Putamen (tissue), 1 donor: ENCODE results near the gene ZMYM2.

Source experiments
- DNase-seq: peaks from one replicate; pipeline ENCODE4 v3.0.0-alpha.2; 2016; ENCODE audit warnings: low spot score

The ZMYM2 gene

GRCh38 chr13:20045950-20046548 lies 87.5 kb downstream of the ZMYM2 start:
- no peak for DNase-seq

- DNase-seq, result no peak
Observed at GRCh38 chr13:20049558-20050473, 91.3 kb downstream of the ZMYM2 start.

DNA sequence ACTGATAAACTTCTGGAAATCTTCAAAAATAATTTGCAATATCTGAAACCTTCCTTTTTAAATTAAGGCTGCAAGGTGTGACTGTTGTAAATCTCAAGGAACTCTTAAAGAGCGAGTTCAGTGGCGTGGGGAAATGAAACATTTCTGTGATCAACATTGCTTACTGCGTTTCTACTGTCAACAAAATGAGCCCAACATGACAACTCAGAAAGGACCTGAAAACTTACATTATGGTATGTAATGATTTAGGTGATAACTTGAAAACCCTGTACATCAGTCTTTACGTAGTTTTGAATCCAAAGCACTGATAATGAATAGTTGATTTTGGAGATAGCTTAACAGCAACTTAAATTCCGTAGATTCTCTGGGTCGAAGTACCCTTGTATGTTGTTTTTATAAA lies 92.8 kb downstream of the ZMYM2 start:
- DNase-seq, result no peak

GRCh38 chr13:20053016-20053415 lies 94.5 kb downstream of the ZMYM2 start:
- DNase-seq, result no peak

GRCh38 chr13:20053891-20054290 lies 95.4 kb downstream of the ZMYM2 start:
- DNase-seq, result no peak

GRCh38 chr13:20054586-20054985 lies 96.1 kb downstream of the ZMYM2 start:
- DNase-seq, result no peak

- no peak for DNase-seq
Observed at GRCh38 chr13:20057214-20057613, 98.7 kb downstream of the ZMYM2 start.

DNA sequence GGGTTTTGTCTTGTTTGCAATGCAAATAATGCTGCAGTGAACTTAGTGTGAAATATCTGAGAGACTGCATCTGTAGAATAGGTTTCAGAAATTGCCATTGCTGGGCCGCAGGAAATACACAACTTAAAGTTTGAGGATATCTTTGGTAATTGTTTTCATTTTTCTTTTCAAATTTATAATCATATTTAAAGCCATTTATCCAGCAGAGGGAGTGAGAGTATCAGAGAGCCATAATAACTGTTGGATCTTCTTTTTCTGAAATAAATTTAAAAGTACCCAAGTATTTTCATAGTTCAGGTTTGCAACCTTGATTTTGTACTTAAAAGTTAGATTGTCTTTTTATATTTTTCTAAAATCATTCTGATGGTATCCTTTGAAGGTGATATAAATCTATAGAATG lies 99.4 kb downstream of the ZMYM2 start:
- no peak for DNase-seq

DNA sequence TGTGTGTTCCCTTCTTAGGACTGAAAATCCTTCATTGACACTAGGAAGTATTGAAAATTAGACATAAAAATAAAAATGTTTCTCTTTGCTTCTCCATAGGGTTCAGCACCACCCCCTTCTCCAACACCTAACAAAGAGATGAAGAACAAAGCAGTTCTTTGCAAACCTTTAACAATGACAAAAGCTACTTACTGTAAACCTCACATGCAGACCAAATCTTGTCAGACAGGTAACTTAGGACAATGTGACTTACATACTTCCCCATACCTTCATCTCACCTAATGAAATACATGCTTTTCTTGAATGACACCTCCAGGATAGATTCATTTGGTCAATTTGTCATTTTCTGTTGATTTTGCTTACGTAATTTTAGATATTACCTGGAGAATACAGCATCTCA lies 99.9 kb downstream of the ZMYM2 start:
- no peak for DNase-seq

GRCh38 chr13:20064128-20064527 lies 105.6 kb downstream of the ZMYM2 start:
- DNase-seq, result no peak

DNA sequence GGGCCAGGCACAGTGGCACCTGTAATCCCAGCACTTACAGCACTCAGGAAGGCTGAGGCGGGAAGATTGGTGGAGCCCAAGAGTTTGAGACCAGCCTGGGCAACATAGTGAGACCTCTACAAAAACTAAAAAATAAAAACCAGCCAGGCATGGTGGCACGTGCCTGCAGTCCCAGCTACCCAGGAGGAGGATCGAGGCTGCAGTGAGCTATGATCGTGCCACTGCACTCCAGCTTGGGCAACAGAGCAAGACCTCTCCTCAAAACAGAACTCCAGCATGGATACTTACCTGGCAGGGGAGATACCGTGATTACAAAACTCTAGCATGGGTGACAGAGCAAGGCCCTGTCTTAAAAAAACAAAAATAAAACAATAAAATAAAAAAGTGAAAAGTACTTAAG lies 107.0 kb downstream of the ZMYM2 start:
- DNase-seq, result no peak

GRCh38 chr13:20069956-20070355 lies 111.4 kb downstream of the ZMYM2 start:
- no peak for DNase-seq

DNA sequence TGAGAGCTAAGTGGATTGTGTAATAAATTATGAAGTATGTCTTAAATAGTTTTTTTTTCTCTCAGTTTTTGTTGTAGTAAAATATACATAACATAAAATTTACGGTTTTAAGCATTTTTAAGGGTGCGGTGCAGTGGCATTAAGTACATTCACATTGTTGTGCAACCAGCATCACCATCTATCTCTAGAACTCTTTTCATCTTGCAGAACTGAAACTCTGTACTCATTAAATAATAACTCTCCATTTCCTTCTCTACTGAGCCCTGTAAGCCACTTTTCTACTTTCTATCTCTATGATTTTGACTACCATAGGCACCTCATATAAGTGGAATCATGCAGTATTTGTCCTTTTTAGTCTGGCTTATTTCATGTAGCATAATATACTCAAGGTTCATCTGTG lies 115.2 kb downstream of the ZMYM2 start:
- DNase-seq, result no peak

DNA sequence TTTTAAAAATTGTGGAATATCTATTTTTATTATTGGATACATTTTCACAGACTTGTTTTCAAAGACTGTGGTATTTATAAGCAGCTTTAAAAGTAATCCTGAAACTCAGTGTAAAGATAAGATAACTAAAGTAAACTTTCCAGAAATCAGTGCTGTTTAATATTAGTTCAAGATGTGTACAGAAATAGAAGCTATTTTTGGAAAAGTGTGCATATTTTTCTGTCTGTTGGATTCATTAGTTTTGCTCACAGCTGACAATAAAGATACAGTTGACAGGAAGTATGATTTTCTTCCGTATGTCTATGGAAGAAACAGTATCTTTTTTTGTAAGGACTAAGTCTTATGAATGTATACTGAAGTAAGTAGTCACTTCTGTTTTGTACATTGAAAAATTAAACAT lies 116.4 kb downstream of the ZMYM2 start:
- DNase-seq, result no peak

- DNase-seq, result no peak
Observed at GRCh38 chr13:20077086-20077485, 118.6 kb downstream of the ZMYM2 start.

GRCh38 chr13:20080377-20081164 lies 122.0 kb downstream of the ZMYM2 start:
- no peak for DNase-seq

DNA sequence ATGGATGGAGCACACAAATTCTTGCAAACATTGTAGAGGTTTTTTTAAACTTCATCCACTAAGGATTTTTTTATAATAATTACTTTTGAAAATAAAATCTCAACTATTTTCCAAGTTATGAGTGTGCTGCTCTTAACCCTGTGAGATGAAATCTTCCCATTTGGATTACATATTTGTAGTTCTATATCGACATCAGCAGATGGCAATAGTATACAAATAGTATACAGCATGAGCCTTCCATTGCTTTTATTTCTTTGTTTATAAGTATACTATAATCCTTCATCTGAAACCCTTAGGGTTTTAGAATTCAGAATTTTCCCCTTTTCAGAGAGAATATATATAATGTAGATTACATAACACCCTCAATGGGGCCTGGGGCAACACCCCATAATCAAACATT lies 131.8 kb downstream of the ZMYM2 start:
- no peak for DNase-seq

DNA sequence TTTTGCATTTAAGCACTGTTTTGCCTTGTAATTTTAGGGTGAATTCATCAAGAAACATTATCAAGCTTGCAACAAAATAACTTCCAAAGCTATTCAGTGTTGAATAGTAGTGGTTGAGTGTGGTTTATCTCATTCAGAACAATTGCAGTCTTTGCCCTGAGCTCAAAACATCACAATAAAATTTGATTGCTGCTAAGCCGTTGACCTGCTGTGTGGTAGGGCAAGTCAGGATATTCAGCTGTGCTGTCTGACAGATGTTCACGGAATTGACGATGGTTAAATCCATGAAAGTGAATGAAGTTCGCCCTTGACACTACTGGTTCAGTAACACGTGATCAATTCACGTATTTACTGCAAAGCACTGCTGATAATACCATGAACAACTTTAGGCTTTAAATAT lies 135.4 kb downstream of the ZMYM2 start:
- no peak for DNase-seq

GRCh38 chr13:20099319-20099718 lies 140.8 kb downstream of the ZMYM2 start:
- no peak for DNase-seq

DNA sequence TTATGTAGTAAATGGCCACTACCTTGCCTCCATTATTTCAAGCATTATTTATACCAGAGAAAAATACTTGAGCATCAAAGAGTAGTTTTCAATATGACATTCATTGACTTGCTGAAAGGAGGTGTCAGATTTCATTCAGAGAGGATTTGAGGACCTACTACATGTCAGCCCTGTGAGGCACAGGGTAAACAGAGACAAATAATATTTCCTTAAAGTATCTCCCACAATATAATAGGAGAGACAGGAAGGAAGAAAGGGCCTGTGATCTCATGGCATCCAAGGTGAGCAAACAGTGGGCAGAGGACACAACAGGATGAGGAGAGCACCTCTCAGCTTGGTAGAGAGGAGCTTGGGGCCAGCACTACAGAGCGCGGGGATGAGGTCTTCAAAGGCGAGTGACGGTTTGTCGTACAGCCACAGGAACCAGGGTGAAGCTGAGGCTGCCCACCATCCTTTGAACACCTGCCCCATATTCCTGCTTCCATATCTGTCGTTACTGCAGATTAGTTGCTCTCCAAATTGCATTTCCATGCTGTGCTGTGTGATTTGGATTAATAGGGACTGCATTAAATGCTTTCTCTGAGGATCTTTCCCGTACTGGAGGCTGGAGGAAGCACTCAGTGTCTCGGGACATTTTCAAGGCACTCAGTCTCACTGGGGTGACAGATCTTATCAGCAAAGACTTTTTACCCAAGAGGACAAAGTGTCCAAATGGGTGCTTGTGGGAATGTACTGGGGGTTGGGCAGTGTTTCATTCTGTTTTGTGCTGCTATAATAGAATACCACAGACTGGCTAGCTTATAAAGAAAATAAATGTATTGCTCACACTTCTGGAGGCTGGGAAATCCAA lies 143.2 kb downstream of the ZMYM2 start:
- DNase-seq, result no peak

- DNase-seq, result no peak
Observed at GRCh38 chr13:20102525-20103180, 144.1 kb downstream of the ZMYM2 start.
